ENCODE results near the gene OTOS.

DNA sequence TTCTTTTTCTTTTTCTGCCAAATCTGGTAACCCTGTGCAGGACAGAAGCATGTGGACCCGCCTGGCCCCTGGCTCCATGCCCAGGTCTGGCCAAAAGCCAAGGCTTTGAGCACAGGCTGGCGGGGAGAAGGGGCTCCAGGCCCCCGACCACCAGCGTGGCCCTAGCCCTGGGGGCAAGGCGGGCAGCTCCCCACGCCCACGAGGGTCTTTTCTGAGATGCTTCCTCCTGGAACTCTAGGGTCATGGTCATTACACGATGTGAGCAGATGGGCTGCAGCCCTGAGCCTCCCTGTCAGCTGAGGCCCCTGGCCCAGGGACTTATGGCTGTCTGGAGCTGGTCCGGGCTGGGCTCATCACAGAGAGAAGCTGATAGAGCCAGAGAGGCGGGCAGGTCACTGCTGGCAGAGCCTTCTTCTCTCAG lies 5.7 kb upstream of the OTOS start:
- TF ChIP-seq CTCF (IDR thresholded peaks at IDR 0.05) (no peak), EZH2 (IDR thresholded peaks at IDR 0.05; ENCODE audit: borderline replicate concordance, insufficient read depth, low read depth, low read length, poor library complexity, severe bottlenecking) (no peak)
